Neural progenitor cell (in vitro differentiated cells): ENCODE data around the gene FRY. TPM values are rescaled to one million over a fixed set of nuclear protein-coding genes. Genes with fewer than 3 reads are reported as not detected.

Experiments
- DNase-seq: peaks from one replicate; pipeline ENCODE4 v3.0.0-alpha.2; 2016; ENCODE audit warnings: low spot score
- H2AFZ ChIP-seq: fragments of 200-600 bp; sonication (generic); replicated peaks from 2 replicates; pipeline ENCODE4 v1.6.1; 2016; ENCODE audit warnings: antibody characterized with exemption
- H3F3A ChIP-seq: fragments of 200-600 bp; sonication (generic); 2 replicates; pipeline ENCODE4 v1.6.1; 2016; ENCODE audit warnings: antibody characterized with exemption, low read depth
- H3K27ac ChIP-seq: fragments of 200-600 bp; sonication (generic); 2 replicates; pipeline ENCODE4 v1.5.1; 2016; ENCODE audit warnings: mild to moderate bottlenecking
- H3K27me3 ChIP-seq: fragments of 200-600 bp; sonication (generic); 2 replicates; pipeline ENCODE4 v1.6.1; 2016; ENCODE audit warnings: mild to moderate bottlenecking, moderate library complexity
- H3K36me3 ChIP-seq: fragments of 200-600 bp; sonication (generic); 2 replicates; pipeline ENCODE4 v1.5.1; 2016
- H3K4me1 ChIP-seq: fragments of 200-600 bp; sonication (generic); 2 replicates; pipeline ENCODE4 v1.6.1; 2016; ENCODE audit warnings: mixed run types
- H3K4me2 ChIP-seq: fragments of 200-600 bp; sonication (generic); 2 replicates; pipeline ENCODE4 v1.6.1; 2016
- H3K4me3 ChIP-seq: fragments of 200-600 bp; sonication (generic); 2 replicates; pipeline ENCODE4 v1.5.1; 2016
- H3K79me2 ChIP-seq: fragments of 200-600 bp; sonication (generic); 2 replicates; pipeline ENCODE4 v1.6.1; 2016; ENCODE audit warnings: low read depth
- H3K9ac ChIP-seq: fragments of 200-600 bp; sonication (generic); 2 replicates; pipeline ENCODE4 v1.6.1; 2016
- H3K9me3 ChIP-seq: fragments of 200-600 bp; sonication (generic); 2 replicates; pipeline ENCODE4 v1.5.1; 2016; ENCODE audit warnings: low read depth
- H4K20me1 ChIP-seq: fragments of 200-600 bp; sonication (generic); 2 replicates; pipeline ENCODE4 v1.6.1; 2016; ENCODE audit warnings: low read depth
- H3K27ac Mint-ChIP-seq: 3 replicates; pipeline ENCODE4 v1.8.0; 2021; ENCODE audit warnings: mixed read lengths
- H3K27me3 Mint-ChIP-seq: 2 replicates; pipeline ENCODE4 v1.8.0; 2022; ENCODE audit warnings: low read depth, mild to moderate bottlenecking, inconsistent platforms, moderate library complexity, mixed read lengths; ENCODE audit not compliant: insufficient read depth
- H3K36me3 Mint-ChIP-seq: 3 replicates; pipeline ENCODE4 v1.8.0; 2021; ENCODE audit warnings: mixed read lengths
- H3K4me1 Mint-ChIP-seq: 3 replicates; pipeline ENCODE4 v1.8.0; 2021; ENCODE audit warnings: mixed read lengths
- H3K4me3 Mint-ChIP-seq: 3 replicates; pipeline ENCODE4 v1.8.0; 2021; ENCODE audit warnings: mild to moderate bottlenecking, moderate library complexity, mixed read lengths
- H3K9me3 Mint-ChIP-seq: 3 replicates; pipeline ENCODE4 v1.8.0; 2020; ENCODE audit warnings: mixed read lengths
- EZH2 ChIP-seq: fragments of 200-600 bp; sonication (generic); IDR thresholded peaks from 2 replicates; pipeline ENCODE4 v1.6.1; 2017; ENCODE audit warnings: antibody characterized with exemption, mild to moderate bottlenecking, moderate library complexity
- EZH2phosphoT487 ChIP-seq: fragments of 200-600 bp; sonication (generic); IDR thresholded peaks from 2 replicates; pipeline ENCODE4 v1.6.1; 2017; ENCODE audit warnings: antibody characterized with exemption
- total RNA-seq: library from RNA; depleted of rRNA; stranded (reverse); fragments of >200 nt; gene quantifications from 2 replicates; pipeline ENCODE4 v1.2.3, GENCODE V29; 2015; ENCODE audit warnings: low replicate concordance
- TF ChIP-seq, protein P1 (sequence below): fragments of 200-600 bp; sonication (generic); IDR thresholded peaks from 2 replicates; pipeline ENCODE4 v1.5.1; 2017; ENCODE audit warnings: antibody characterized with exemption, mild to moderate bottlenecking

Gene FRY
- total RNA-seq, 1 donor from 2014 or later, result 12.6 TPM

DNA sequence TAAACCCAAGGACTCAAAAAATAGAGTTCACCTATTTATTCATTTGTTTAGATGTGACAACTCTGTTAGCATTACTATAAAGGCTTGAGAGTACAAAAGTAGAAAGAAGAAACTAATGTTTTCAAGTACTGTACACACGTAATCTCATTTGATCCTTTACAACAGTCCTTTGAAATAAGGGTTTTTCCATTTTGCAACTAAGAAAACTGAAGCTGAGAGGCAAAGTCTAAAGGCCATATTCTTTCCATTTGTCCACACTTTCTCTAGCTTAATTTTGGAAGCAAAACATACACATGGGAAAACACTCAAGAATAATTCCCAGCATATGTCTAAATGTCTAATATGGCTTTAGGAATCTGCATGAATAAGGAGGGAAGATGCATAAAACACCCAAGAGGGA lies 249.5 kb downstream of the FRY start:
- H3K36me3 Mint-ChIP-seq, result no peaks in the 10 kb centered on the region
- Histone ChIP-seq H3K9ac (no peak overlapping the region), H3K27ac (no peak overlapping the region), H3K36me3 (no peaks in the 10 kb centered on the region), H3F3A (no peaks in the 10 kb centered on the region), H3K4me3 (no peak overlapping the region), H2AFZ (no peak overlapping the region), H3K4me1 (peaks cover 13% of the 10 kb centered on the region), H3K79me2 (no peaks in the 10 kb centered on the region), H3K27me3 (no peaks in the 10 kb centered on the region), H3K4me2 (no peak overlapping the region), H4K20me1 (no peaks in the 10 kb centered on the region), H3K9me3 (no peaks in the 10 kb centered on the region)
- H3K4me1 Mint-ChIP-seq, result peaks cover 23% of the 10 kb centered on the region
- H3K27ac Mint-ChIP-seq, result no peak overlapping the region
- H3K9me3 Mint-ChIP-seq, result no peaks in the 10 kb centered on the region
- DNase-seq, result no peak
- H3K27me3 Mint-ChIP-seq, result no peaks in the 10 kb centered on the region
- no peak overlapping the region for H3K4me3 Mint-ChIP-seq
- TF ChIP-seq EZH2 (no peak), EZH2phosphoT487 (no peak)
- TF ChIP-seq, protein P1, sequence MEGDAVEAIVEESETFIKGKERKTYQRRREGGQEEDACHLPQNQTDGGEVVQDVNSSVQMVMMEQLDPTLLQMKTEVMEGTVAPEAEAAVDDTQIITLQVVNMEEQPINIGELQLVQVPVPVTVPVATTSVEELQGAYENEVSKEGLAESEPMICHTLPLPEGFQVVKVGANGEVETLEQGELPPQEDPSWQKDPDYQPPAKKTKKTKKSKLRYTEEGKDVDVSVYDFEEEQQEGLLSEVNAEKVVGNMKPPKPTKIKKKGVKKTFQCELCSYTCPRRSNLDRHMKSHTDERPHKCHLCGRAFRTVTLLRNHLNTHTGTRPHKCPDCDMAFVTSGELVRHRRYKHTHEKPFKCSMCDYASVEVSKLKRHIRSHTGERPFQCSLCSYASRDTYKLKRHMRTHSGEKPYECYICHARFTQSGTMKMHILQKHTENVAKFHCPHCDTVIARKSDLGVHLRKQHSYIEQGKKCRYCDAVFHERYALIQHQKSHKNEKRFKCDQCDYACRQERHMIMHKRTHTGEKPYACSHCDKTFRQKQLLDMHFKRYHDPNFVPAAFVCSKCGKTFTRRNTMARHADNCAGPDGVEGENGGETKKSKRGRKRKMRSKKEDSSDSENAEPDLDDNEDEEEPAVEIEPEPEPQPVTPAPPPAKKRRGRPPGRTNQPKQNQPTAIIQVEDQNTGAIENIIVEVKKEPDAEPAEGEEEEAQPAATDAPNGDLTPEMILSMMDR, result no peak

DNA sequence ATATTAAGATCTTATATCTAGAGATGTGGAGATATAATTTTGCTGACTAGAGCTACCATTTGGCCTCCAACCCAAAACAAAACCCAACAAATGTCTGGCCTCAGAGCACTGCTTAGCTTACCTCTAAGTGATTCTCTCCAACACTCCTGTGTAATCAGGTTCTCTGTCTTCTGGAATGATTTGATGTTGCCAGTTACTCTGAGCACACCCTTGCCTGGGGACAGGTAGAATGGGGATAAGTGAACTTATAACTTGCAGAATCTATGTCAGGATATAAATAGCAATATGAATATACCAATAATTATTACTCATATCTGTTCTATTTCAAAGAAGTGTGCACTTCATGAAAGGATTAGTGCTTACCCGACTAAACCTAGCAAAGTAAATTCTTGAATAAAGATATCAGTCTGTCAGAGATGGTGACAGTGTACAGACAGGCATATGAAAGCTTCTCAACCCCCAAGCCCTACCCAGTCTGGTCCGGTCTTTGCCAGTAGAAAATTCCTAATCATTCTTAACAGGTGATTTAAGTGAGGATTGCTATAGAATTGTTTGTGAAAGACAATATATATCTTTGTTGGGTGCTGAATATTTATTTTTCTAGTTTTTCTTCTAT lies 250.6 kb downstream of the FRY start:
- no peak overlapping the region for H3K4me3 ChIP-seq
- no peak overlapping the region for H3K4me3 Mint-ChIP-seq
- no peak for TF ChIP-seq EZH2
- H3K27me3 ChIP-seq, result no peaks in the 10 kb centered on the region
- peaks cover 23% of the 10 kb centered on the region for H3K4me1 Mint-ChIP-seq
- H4K20me1 ChIP-seq, result no peaks in the 10 kb centered on the region
- H3K4me2 ChIP-seq, result no peak overlapping the region
- no peaks in the 10 kb centered on the region for H3K79me2 ChIP-seq
- H3K9ac ChIP-seq, result no peak overlapping the region
- no peaks in the 10 kb centered on the region for H3F3A ChIP-seq
- no peaks in the 10 kb centered on the region for H3K9me3 Mint-ChIP-seq
- no peaks in the 10 kb centered on the region for H3K27me3 Mint-ChIP-seq
- H2AFZ ChIP-seq, result no peak overlapping the region
- peaks cover 13% of the 10 kb centered on the region for H3K4me1 ChIP-seq
- H3K36me3 ChIP-seq, result no peaks in the 10 kb centered on the region
- no peaks in the 10 kb centered on the region for H3K9me3 ChIP-seq
- H3K27ac Mint-ChIP-seq, result no peak overlapping the region
- no peak overlapping the region for H3K27ac ChIP-seq
- H3K36me3 Mint-ChIP-seq, result no peaks in the 10 kb centered on the region
- no peak for DNase-seq

DNA sequence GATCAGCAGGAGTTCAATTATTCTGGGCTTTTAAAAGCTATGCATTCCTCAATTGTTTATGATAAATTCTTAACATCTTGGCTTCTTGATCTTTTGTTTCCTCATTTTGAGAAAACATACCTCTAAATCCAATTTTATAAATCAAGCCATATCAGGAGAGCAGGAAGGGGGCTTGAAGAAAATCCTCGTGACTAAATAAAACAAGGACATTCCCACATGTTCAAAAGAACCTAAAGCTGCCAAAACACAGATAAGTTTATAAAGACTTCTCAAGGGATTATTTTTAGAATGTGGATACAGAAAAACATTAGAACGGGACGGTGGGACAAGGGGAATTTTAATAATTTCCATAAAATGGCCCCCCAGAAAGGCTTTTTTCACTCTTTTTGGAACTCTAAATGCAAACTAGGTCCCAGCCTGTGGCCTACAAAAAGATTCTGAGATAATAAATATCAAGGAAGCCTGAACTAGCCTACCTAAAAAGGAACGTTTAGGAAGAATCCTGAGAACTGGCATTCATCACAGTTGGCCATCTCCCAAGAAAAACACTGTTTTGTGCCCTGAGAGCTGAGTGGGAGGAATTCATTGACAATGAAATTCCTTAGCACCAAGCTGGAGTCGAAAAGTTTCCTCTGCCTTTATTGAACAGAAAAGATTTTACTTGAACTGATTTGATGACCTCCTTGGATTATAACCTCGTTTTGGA lies 253.5 kb downstream of the FRY start:
- H3K27me3 ChIP-seq, result no peaks in the 10 kb centered on the region
- peak overlapping the region; percentile 42 for H3K4me2 ChIP-seq
- Mint-ChIP-seq H3K36me3 (no peaks in the 10 kb centered on the region), H3K4me3 (no peak overlapping the region), H3K4me1 (peaks cover 18% of the 10 kb centered on the region), H3K27ac (peak overlapping the region; percentile 84), H3K9me3 (no peaks in the 10 kb centered on the region), H3K27me3 (no peaks in the 10 kb centered on the region)
- TF ChIP-seq, protein P1, result no peak
- TF ChIP-seq EZH2phosphoT487 (no peak), EZH2 (no peak)
- no peaks in the 10 kb centered on the region for H3K9me3 ChIP-seq
- peaks cover 5% of the 10 kb centered on the region for H3F3A ChIP-seq
- H3K4me1 ChIP-seq, result peaks cover 34% of the 10 kb centered on the region
- H3K9ac ChIP-seq, result no peak overlapping the region
- H2AFZ ChIP-seq, result no peak overlapping the region
- H3K27ac ChIP-seq, result peak overlapping the region; percentile 42
- no peaks in the 10 kb centered on the region for H4K20me1 ChIP-seq
- H3K4me3 ChIP-seq, result no peak overlapping the region
- H3K36me3 ChIP-seq, result no peaks in the 10 kb centered on the region
- H3K79me2 ChIP-seq, result no peaks in the 10 kb centered on the region
- DNase-seq, result peak; percentile 44

GRCh38 chr13:32285633-32285965 lies 254.0 kb downstream of the FRY start:
- TF ChIP-seq EZH2phosphoT487 (no peak), EZH2 (no peak)
- TF ChIP-seq, protein P1, result no peak
- Mint-ChIP-seq H3K36me3 (no peaks in the 10 kb centered on the region), H3K27me3 (no peaks in the 10 kb centered on the region), H3K4me1 (peaks cover 18% of the 10 kb centered on the region), H3K27ac (peak overlapping the region; percentile 84), H3K4me3 (no peak overlapping the region), H3K9me3 (no peaks in the 10 kb centered on the region)
- no peak overlapping the region for H3K9ac ChIP-seq
- peak overlapping the region; percentile 42 for H3K4me2 ChIP-seq
- peak overlapping the region; percentile 42 for H3K27ac ChIP-seq
- H3F3A ChIP-seq, result peaks cover 5% of the 10 kb centered on the region
- no peak overlapping the region for H2AFZ ChIP-seq
- no peak for DNase-seq
- H3K9me3 ChIP-seq, result no peaks in the 10 kb centered on the region
- no peaks in the 10 kb centered on the region for H3K36me3 ChIP-seq
- no peaks in the 10 kb centered on the region for H3K79me2 ChIP-seq
- no peak overlapping the region for H3K4me3 ChIP-seq
- no peaks in the 10 kb centered on the region for H3K27me3 ChIP-seq
- peaks cover 38% of the 10 kb centered on the region for H3K4me1 ChIP-seq
- H4K20me1 ChIP-seq, result no peaks in the 10 kb centered on the region
